Lower leg skin (tissue), 4 donors: ENCODE data around the gene BPIFB6. TPM values are rescaled to one million over a fixed set of nuclear protein-coding genes. Genes with fewer than 3 reads are reported as not detected.

Source experiments
- DNase-seq, 2 donors: peaks; one replicate each; pipeline ENCODE4 v3.0.0-alpha.2; 2019; ENCODE audit warnings: low spot score in 2 of 2
- H3K4me3 ChIP-seq: fragments of 200-600 bp; sonication (generic); 2 replicates; pipeline ENCODE4 v1.5.1; 2017; ENCODE audit warnings: mild to moderate bottlenecking, low read depth; ENCODE audit not compliant: poor library complexity, severe bottlenecking
- POLR2A ChIP-seq, 2 donors: fragments of 450-650 bp; IDR thresholded peaks; one replicate each; pipeline ENCODE4 v1.6.1; 2016 to 2017; ENCODE audit warnings: antibody characterized with exemption in 2 of 2, mild to moderate bottlenecking in 1 of 2, moderate library complexity in 1 of 2
- WGBS, 2 donors: methylation state at CpG; one replicate each; pipeline ENCODE4 v1.1.5; 2018; 5-methylcytosine and 5-hydroxymethylcytosine counted together
- intact Hi-C: fragments of 100-400 bp; cut with DNase I; formaldehyde crosslinking; loops from one replicate; pipeline ENCODE4 v1.15.0; 2023; ENCODE audit warnings: low total_unique reads
- total RNA-seq, 4 donors: library from RNA; depleted of rRNA; stranded (reverse); fragments of >200 nt; gene quantifications; one replicate each; pipeline ENCODE4 v1.1.0, GENCODE V29; 2016
- TF ChIP-seq, protein P1 (sequence below), 3 donors: fragments of 450-650 bp; IDR thresholded peaks; one replicate each; pipeline ENCODE4 v1.5.1; 2016; ENCODE audit warnings: antibody characterized with exemption in 3 of 3, mild to moderate bottlenecking in 3 of 3, moderate library complexity in 2 of 3

The BPIFB6 gene
- total RNA-seq, 4 donors from 2014 or later: not detected

- no peak overlapping the region for H3K4me3 ChIP-seq
- TF ChIP-seq, protein P1, sequence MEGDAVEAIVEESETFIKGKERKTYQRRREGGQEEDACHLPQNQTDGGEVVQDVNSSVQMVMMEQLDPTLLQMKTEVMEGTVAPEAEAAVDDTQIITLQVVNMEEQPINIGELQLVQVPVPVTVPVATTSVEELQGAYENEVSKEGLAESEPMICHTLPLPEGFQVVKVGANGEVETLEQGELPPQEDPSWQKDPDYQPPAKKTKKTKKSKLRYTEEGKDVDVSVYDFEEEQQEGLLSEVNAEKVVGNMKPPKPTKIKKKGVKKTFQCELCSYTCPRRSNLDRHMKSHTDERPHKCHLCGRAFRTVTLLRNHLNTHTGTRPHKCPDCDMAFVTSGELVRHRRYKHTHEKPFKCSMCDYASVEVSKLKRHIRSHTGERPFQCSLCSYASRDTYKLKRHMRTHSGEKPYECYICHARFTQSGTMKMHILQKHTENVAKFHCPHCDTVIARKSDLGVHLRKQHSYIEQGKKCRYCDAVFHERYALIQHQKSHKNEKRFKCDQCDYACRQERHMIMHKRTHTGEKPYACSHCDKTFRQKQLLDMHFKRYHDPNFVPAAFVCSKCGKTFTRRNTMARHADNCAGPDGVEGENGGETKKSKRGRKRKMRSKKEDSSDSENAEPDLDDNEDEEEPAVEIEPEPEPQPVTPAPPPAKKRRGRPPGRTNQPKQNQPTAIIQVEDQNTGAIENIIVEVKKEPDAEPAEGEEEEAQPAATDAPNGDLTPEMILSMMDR (IDR thresholded peaks at IDR 0.05): no peak
- no peak for TF ChIP-seq POLR2A (IDR thresholded peaks at IDR 0.05)
- WGBS, 2 donors: 26 to 63% methylated on average over 4 of the region's 4 CpGs
- DNase-seq: no peak
- intact Hi-C loops: no loop called here
These were observed 9.2 kb upstream of the BPIFB6 start for GRCh38 chr20:33022289-33022688.

DNA sequence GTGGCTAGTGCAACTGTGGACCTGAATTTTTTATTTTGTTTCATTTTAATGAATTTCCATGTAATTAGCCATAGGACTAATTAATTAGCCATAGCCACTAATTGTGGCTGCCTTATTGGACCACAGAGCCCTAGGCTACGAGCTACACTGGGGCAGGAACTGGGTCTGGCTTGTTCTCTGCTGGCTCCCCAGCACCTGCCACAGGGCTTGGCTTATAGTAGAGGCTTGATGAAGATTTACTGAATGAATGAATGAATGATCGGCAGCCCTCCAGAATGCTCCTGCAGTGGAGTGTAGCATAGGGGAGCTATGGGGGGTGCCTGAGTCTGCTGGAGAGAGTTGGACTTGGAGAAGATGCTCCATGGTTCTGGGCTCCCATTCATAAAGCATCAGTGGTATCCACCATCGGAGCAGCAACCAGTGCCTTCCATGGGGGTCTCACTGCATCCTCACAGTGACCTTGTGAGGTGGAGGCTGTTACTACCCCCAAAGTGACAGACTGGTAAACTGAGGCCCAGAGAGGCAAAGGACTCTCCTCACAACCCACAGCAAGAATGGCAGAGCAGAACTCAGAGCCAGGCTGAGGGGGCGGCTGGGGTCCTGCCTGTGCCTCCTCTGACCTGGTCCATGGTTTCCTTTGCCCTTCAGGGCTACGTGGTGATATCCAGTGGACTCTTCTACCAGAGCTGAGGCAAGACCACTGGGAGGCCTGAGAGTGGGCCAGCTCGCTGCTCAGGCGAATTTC is 8.6 kb upstream of the BPIFB6 start:
- H3K4me3 ChIP-seq: no peak overlapping the region
- no peak for TF ChIP-seq POLR2A (IDR thresholded peaks at IDR 0.05)
- TF ChIP-seq, protein P1 (IDR thresholded peaks at IDR 0.05): no peak
- 84 to 90% methylated on average over 7 of the region's 7 CpGs for WGBS, 2 donors
- DNase-seq: no peak
- intact Hi-C loops: no loop called here

GRCh38 chr20:33023439-33024242 is 7.8 kb upstream of the BPIFB6 start:
- DNase-seq: no peak
- TF ChIP-seq, protein P1 (IDR thresholded peaks at IDR 0.05): no peak
- no peak for TF ChIP-seq POLR2A (IDR thresholded peaks at IDR 0.05)
- no peak overlapping the region for H3K4me3 ChIP-seq
- WGBS, 2 donors: 73 to 75% methylated on average over 6 of the region's 6 CpGs
- intact Hi-C loops: no loop called here

GRCh38 chr20:33024243-33024560 is 7.2 kb upstream of the BPIFB6 start:
- DNase-seq: no peak
- 82 to 84% methylated on average over 1 of the region's 1 CpG for WGBS, 2 donors
- TF ChIP-seq, protein P1 (IDR thresholded peaks at IDR 0.05): no peak
- TF ChIP-seq POLR2A (IDR thresholded peaks at IDR 0.05): no peak
- intact Hi-C loops: no loop called here
- H3K4me3 ChIP-seq: no peak overlapping the region

DNA sequence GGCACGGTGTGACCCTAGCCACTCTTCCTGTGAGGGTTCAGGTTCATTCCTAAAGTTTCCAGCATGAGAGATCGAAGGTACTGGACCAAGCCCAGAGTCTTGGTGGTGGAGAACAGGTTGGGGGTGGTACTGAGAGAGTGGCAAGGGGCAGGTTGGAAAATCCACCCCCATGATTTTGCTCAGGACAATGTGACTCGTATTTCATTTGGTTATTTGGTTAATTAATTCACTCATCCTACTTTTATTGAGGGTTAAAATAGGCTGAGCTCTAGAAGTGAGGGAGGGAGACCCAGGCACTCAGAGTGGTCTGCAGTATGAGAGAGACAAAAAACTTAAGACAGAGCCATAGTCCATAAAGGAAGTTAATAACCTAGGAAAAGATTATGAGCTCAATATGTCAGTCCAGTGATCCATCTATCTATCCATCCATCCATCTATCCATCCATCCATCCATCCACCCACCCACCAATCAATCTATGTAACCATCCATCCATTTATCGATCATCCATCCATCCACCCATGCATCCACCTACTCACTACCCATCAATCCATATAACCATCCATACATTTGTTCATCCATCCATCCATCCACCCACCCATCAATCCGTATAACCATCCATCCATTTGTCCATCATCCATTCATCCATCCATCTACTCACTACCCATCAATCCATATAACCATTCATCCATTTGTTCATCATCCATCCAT is 6.7 kb upstream of the BPIFB6 start:
- TF ChIP-seq, protein P1 (IDR thresholded peaks at IDR 0.05): no peak
- no peak for TF ChIP-seq POLR2A (IDR thresholded peaks at IDR 0.05)
- 73 to 75% methylated on average over 5 of the region's 5 CpGs for WGBS, 2 donors
- no peak overlapping the region for H3K4me3 ChIP-seq
- intact Hi-C loops: no loop called here
- no peak for DNase-seq
